Measurements from ENCODE around the gene RECQL5.

RECQL5 gene

DNA sequence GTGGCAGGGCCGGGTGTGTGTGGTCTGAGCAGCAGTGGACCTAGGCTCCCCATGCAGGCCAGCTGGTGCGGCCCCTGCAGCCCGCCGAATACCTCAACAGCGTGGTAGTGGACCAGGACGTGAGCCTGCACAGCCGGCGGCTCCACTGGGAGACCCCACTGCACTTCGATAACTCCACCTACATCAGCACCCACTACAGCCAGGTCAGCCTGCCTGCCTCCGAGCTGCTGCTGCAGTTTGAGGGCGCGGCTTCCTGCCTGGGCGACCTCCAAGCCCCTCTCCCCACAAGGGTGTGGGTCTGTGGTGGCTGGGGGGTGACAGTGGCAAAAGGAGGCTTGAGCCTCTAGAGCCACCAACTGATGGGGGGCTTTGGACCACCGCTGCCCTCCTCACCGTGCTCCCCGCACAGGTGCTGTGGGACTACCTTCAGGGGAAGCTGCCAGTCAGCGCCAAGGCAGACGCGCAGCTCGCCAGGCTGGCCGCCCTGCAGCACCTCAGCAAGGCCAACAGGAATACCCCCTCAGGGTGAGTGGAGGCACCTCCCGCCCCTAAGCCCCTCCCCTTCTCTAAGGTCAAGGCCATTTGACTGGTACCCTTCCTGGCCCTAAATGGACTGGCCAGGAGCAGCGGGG, 42.1 kb downstream of the RECQL5 start:
- TF ChIP-seq, protein P1, sequence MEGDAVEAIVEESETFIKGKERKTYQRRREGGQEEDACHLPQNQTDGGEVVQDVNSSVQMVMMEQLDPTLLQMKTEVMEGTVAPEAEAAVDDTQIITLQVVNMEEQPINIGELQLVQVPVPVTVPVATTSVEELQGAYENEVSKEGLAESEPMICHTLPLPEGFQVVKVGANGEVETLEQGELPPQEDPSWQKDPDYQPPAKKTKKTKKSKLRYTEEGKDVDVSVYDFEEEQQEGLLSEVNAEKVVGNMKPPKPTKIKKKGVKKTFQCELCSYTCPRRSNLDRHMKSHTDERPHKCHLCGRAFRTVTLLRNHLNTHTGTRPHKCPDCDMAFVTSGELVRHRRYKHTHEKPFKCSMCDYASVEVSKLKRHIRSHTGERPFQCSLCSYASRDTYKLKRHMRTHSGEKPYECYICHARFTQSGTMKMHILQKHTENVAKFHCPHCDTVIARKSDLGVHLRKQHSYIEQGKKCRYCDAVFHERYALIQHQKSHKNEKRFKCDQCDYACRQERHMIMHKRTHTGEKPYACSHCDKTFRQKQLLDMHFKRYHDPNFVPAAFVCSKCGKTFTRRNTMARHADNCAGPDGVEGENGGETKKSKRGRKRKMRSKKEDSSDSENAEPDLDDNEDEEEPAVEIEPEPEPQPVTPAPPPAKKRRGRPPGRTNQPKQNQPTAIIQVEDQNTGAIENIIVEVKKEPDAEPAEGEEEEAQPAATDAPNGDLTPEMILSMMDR (IDR thresholded peaks at IDR 0.05; ENCODE audit: insufficient read depth, low read depth, low read length, missing control alignments) = no peak
- DNase-seq (ENCODE audit: low read depth) = no peak
- H3K4me3 ChIP-seq (ENCODE audit: low read length) = no peak overlapping the region

DNA sequence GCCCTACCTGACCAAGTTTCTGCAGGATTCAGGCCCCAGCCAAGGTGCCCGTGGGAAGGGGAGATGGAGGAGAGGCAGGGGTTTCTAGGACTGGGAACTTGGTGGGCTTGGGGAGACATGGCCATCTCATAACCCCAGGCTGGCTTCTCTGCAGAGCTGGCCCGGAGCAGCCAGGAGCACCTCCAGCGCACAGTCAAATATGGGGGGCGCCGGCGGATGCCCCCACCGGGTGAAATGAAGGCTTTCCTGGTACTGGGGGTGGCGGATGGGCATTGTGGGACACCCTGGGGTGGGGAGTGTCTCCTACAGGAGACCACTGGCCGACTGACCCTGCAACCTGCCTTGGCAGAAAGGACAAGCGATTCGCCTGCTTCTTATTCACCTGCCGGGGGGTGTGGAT, 42.9 kb downstream of the RECQL5 start:
- TF ChIP-seq, protein P1 (IDR thresholded peaks at IDR 0.05; ENCODE audit: insufficient read depth, low read depth, low read length, missing control alignments) = no peak
- no peak for DNase-seq (ENCODE audit: low read depth)
- no peak overlapping the region for H3K4me3 ChIP-seq (ENCODE audit: low read length)

DNA sequence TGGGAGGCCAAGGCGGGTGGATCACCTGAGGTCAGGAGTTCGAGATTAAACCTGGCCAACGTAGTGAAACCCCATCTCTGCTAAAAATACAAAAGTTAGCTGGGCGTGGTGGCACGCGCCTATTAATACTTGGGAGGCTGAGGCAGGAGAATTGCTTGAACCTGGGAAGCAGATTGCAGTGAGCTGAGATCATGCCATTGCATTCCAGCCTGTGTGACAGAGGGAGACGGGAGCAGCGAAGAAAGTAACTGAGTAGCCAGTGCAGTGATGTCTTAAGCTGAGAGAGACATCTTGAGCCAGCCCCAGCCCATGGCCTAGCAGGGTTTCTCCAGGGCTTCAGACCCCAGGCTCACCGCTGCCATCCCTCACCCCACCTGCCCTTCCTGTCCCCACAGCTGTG, 43.6 kb downstream of the RECQL5 start:
- DNase-seq (ENCODE audit: low read depth) = no peak
- no peak overlapping the region for H3K4me3 ChIP-seq (ENCODE audit: low read length)
- TF ChIP-seq, protein P1 (IDR thresholded peaks at IDR 0.05; ENCODE audit: insufficient read depth, low read depth, low read length, missing control alignments) = no peak

DNA sequence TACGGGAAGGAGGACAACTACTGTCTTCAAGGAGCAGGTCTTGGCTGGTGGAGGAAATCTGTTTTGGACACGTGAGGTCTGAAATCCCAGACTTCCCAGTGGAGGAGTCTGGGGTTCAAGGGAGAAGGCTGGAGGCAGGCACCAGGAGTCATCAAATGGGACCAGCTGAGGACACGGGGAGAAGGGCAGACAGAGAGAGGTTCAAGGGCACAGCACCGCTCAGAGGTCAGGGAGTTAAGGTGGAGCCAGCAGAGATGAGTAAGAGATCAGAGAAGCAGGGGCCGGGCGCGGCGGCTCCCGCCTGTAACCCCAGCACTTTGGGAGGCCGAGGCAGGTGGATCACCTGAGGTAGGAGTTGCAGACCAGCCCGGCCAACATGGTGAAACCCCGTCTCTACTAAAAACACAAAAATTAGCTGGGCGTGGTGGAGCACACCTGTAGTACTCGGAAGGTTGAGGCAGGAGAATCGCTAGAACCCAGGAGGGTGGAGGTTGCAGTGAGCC, 44.1 kb downstream of the RECQL5 start:
- no peak overlapping the region for H3K4me3 ChIP-seq (ENCODE audit: low read length)
- no peak for DNase-seq (ENCODE audit: low read depth)
- TF ChIP-seq, protein P1 (IDR thresholded peaks at IDR 0.05; ENCODE audit: insufficient read depth, low read depth, low read length, missing control alignments) = no peak

DNA sequence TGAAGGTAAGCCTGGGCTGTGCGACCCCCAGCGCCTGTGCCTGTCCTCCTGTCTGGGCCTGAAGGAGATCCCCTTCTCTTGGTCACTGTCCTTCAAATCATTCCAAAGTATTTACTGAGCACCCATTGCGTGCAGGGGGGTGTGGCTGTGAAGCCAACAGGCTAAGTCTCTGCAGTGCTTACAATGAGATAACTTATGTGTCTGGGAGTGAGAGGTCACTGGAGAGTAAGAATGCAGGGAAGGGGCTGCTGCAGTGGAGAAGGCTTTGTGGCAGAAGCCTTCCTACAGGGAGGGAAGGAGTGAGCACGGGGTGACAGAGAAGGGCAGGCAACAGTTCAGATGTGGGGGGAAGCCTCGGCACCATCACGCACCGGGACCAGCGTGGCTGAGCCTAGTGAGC, 44.9 kb downstream of the RECQL5 start:
- TF ChIP-seq, protein P1 (IDR thresholded peaks at IDR 0.05; ENCODE audit: insufficient read depth, low read depth, low read length, missing control alignments) = no peak
- DNase-seq (ENCODE audit: low read depth) = no peak
- H3K4me3 ChIP-seq (ENCODE audit: low read length) = no peak overlapping the region

DNA sequence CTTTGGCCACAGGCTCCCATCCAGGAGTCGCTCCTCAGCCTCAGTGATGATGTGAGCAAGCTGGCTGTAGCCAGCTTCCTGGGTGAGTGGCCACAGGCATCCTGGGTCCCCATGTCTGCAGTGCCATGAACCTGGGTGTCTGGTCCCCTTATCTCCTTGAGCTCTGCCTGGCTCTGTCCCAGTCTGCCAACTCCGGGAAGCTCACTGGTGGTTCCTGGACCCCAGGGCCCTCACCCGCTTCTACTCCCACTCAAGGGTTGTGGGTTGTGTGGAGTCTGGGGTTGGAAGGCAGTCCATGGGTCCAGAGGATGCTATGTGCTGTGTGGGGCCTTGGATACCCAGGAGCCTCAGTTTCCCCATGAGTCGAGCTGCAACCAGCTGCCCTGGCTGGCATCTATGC, 45.5 kb downstream of the RECQL5 start:
- H3K4me3 ChIP-seq (ENCODE audit: low read length) = no peak overlapping the region
- DNase-seq (ENCODE audit: low read depth) = no peak
- TF ChIP-seq, protein P1 (IDR thresholded peaks at IDR 0.05; ENCODE audit: insufficient read depth, low read depth, low read length, missing control alignments) = no peak

Measured in epithelial cell of esophagus (primary cell).